Breast epithelium (tissue), 3 donors: ENCODE measurements around the gene PARD3B.

Source experiments
- POLR2A ChIP-seq: fragments of 450-650 bp; IDR thresholded peaks from one replicate; pipeline ENCODE4 v1.6.1; 2016; ENCODE audit warnings: antibody characterized with exemption, mild to moderate bottlenecking, moderate library complexity
- POLR2AphosphoS5 ChIP-seq, 3 donors: sonication (generic); formaldehyde crosslinking; IDR thresholded peaks; one replicate each; pipeline ENCODE4 v1.6.1; 2017; ENCODE audit warnings: antibody characterized with exemption in 3 of 3
- TF ChIP-seq, protein P1 (sequence below), 3 donors: fragments of 450-650 bp; IDR thresholded peaks; one replicate each; pipeline ENCODE4 v1.5.1; 2016 to 2017; ENCODE audit warnings: antibody characterized with exemption in 3 of 3, mild to moderate bottlenecking in 3 of 3, moderate library complexity in 3 of 3

- TF ChIP-seq, protein P1, sequence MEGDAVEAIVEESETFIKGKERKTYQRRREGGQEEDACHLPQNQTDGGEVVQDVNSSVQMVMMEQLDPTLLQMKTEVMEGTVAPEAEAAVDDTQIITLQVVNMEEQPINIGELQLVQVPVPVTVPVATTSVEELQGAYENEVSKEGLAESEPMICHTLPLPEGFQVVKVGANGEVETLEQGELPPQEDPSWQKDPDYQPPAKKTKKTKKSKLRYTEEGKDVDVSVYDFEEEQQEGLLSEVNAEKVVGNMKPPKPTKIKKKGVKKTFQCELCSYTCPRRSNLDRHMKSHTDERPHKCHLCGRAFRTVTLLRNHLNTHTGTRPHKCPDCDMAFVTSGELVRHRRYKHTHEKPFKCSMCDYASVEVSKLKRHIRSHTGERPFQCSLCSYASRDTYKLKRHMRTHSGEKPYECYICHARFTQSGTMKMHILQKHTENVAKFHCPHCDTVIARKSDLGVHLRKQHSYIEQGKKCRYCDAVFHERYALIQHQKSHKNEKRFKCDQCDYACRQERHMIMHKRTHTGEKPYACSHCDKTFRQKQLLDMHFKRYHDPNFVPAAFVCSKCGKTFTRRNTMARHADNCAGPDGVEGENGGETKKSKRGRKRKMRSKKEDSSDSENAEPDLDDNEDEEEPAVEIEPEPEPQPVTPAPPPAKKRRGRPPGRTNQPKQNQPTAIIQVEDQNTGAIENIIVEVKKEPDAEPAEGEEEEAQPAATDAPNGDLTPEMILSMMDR (IDR thresholded peaks at IDR 0.05): no peak
- TF ChIP-seq POLR2A (no peak), POLR2AphosphoS5 (IDR thresholded peaks at IDR 0.05) (no peak)
Measured at GRCh38 chr2:204652063-204652462, 106.8 kb downstream of the PARD3B start.
